Activated T-cell treated with anti-CD3 and anti-CD28 coated beads, Interleukin-2, amount 50 U/mL, for 1 hour (primary cell): Measurements from ENCODE around the gene MSH4.
"Not testable (repeated sequence)": the region's sequence is repeated elsewhere in the genome, so short reads cannot be mapped to it uniquely, and the experiment has no call there.

Experiments used
- DNase-seq: peaks from one replicate; pipeline ENCODE4 v3.0.0-alpha.2; 2020

The MSH4 gene

GRCh38 chr1:75797606-75798216 lies 1.0 kb downstream of the MSH4 start:
- no peak for DNase-seq

DNA sequence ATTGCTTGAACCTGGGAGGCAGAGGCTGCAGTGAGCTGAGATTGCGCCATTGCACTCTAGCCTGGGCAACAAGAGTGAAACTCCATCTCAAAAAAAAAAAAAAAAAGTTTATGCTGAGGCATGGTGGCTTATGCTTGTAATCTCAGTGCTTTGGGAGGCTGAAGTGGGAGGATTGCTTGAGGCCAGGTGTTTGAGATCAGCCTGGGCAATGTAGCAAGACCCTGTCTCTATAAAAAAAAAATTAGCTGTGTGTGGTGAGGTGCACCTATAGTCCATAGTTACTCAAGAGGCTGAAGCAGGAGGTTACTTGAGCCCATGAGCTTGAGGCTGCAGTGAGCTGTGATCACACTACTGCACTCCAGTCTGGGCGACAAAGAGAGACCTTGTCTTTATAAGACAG lies 4.8 kb downstream of the MSH4 start:
- not testable (repeated sequence) for DNase-seq

DNA sequence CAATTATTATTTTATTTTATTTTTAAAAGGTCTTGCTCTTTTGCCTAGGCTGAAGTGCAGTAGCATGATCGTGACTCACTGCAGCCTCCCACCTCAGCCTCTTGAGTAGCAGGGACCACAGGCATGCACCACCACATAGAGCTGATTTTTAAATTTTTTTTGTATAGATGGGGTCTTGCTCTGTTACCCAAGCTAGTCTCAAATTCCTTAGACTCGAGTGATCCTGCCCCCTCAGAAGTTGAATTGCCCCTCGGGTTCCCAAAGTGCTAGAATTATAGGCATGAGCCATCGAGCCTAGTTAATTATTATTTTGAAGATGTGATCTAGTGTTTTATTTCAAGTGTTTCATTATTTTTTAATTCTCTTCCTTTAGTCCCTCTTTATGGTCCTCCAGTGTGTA lies 12.2 kb downstream of the MSH4 start:
- DNase-seq = no peak

DNA sequence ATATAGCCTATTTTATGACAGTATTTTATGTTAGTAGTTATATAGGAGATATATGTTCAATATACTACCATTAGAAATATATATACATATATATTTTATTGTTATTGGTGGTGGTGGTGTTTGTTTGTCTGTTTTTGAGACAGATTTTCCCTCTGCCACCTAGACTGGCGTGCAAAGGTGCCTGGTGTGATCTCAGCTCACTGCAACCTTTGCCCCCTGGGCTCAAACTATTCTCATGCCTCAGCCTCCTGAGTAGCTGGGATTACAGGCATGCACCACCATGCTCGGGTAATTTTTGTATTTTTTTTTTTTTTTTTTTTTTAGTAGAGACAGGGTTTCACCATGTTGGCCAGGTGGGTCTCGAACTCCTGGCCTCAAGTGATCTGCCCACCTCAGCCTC lies 13.4 kb downstream of the MSH4 start:
- not testable (repeated sequence) for DNase-seq

DNA sequence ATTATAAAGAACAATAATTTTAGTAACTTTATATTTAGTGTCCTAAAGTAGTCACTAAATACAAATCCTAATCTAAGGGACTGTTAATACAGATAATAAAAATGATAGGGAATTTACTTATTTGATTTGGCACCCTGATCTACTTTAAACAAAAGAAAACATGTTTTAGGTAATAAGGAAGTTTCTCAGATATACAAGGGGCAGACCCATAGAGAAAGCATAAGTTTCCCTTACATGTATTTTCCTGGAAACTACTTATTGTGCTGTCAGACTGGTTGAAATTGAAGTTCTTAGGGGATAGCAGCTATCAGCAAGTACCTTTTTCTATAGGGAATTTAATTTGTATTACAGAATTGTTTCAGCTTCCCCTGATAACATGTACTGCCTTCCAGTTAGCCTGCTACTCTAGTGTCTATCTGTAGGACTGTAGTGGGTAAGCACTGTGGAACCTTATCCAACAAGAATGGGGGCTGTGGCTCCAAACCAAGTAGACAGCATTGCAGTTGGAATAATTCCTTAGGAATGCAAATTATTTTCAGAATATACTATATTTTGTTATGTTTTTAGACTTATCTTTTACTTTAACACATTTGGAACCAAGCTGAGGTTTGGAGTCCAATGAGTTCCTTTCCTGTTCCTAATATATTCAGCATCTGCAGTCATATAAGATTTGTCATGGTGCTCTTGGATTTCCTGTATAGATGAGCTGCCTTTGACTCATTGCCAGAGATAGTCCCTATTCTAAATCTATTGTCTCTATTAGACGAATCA lies 14.7 kb downstream of the MSH4 start:
- DNase-seq = no peak

DNA sequence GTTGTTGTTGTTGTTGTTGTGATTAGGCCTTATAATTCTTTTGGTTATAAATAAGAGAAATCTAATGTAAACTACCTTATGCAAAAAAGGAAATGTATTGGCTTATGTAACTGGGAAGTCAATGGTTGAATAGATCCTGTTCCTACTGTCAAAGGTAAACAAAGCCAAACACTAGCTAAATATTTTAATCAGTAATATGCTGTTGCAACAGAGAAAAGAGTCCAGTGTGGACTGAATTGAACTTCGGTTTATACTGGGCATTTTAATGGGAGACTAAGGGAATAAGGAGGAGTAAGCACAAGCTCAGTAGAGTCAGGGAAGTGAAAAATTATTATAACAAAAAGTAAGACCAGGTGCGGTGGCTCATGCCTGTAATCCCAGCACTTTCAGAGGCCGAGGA lies 15.4 kb downstream of the MSH4 start:
- no peak for DNase-seq

DNA sequence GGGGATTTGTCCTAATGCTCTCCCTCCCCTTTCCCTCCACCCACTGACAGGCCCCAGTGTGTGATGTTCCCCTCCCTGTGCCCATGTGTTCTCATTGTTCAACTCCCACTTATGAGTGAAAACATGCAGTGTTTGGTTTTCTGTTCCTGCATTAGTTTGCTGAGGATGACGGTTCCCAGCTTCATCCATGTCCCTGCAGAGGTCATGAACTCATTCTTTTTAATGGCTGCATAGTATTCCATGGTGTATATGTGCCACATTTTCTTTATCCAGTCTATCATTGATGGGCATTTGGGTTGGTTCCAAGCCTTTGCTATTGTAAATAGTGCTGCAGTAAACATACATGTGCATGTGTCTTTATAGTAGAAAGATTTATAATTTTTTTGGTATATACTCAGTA lies 26.9 kb downstream of the MSH4 start:
- DNase-seq = not testable (repeated sequence)

GRCh38 chr1:75836528-75837100 lies 39.9 kb downstream of the MSH4 start:
- DNase-seq = no peak

GRCh38 chr1:75838079-75838478 lies 41.4 kb downstream of the MSH4 start:
- DNase-seq = no peak

DNA sequence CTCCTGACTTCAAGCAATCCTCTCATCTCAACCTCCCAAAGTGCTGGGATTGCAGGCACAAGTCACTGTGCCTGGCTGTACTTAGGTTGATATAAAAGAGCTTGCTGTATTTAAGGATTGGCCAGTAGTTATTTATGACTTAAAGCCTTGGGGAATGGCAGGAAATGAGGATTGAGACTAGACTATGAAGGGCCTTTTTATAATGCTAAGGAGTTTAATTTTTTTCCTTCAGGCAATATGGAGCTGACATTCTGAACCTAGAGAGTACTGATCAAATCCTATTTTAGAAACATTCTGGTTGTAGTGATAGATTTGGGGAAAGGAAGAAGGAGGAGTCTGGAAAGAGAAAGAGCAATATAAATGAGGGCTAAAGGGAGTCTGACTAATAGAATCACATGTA lies 44.7 kb downstream of the MSH4 start:
- DNase-seq = no peak

DNA sequence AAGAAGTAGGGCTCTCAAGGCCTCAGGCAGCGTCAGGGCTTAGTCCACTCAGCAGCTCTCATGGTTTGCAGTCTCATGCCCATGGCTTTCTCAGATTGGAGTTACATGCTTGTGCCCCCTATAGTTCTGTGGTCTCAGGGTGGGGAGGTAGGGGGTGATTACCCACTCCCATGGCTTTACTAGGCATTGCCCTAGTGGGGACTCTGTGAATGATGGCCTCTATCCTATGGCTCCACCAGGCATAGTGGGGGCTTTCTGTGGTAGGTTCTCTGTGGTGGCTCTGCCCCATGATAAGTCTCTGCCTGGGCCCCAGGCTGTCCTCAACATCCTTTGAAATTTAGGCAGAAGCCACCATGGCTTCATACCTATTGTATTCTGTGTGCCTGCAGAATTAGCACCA lies 48.9 kb downstream of the MSH4 start:
- no peak for DNase-seq

DNA sequence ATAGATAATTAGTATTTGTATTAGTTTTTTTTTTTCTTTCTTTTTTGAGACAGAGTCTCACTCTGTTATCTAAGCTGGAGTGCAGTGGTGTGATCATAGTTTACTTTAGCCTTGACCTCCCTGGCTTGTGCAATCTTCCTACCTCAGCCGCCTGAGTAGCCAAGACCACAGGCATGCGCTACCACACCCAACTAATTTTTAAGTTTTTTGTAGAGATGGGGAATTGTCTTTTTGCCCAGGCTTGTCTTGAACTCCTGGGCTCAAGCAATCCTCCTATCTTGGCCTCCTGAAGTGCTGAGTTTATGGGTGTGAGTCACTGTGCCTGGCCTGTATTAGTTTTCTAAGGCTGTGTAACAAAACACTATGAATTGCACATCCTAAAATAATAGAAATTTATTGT lies 58.3 kb downstream of the MSH4 start:
- DNase-seq = no peak

DNA sequence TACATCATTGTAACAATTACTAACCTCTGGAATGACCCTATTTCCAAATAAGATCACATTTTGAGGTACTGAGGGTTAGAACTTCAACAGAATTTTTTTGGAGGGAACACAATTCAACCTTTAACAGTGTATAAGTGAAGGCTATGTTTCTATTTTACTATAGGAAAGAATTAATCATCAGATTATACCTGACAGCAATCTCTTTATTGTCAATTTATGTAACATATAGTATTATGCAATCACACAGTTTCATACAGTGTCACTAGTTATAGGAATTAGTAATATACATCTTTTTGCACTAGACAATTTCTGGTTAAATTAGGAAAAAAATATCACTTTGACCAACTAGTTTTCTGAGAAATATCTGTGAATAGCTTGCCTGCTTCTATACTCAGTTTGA lies 59.1 kb downstream of the MSH4 start:
- no peak for DNase-seq

DNA sequence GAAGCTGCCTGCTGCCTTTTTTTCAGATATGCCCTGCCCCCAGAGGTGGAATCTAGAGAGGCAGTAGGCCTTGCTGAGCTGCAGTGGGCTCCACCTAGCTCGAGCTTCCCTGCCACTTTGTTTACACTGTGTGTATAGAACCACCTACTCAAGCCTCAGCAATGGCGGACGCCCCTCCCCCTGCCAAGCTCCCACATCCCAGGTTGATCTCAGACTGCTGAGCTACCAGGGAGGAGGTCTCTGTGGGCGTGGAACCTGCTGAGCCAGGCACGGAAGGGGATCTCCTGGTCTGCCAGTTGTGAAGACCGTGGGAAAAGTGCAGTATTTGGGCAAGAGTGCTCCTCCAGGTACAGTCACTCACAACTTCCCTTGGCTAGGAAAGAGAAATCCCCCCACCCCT lies 65.1 kb downstream of the MSH4 start:
- no peak for DNase-seq

- DNase-seq = no peak
These were observed 74.3 kb downstream of the MSH4 start for GRCh38 chr1:75870951-75871350.

GRCh38 chr1:75879985-75880384 lies 83.3 kb downstream of the MSH4 start:
- DNase-seq = no peak

- DNase-seq = no peak
These were observed 87.8 kb downstream of the MSH4 start for GRCh38 chr1:75884437-75884836.

GRCh38 chr1:75901371-75901770 lies 104.7 kb downstream of the MSH4 start:
- no peak for DNase-seq

- no peak for DNase-seq
These were observed 112.1 kb downstream of the MSH4 start for GRCh38 chr1:75908717-75909152.

DNA sequence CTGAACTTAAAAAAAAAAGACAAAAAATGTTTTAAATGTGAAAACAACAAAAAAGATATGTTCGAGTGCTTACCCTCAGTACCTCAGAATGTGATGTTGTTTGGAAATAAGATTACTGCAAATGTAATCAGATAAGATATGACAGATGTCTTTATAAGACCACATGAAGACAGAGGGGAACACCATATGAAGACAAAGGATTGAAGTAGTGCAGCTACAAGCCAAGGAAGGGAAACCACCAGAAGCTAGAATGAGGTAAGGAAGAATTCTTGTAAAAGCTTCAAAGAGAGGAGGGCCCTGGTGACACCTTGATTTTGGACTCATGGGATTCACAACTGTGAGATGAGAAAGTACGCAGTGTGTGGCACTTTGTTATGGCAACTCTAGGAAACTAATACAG lies 120.2 kb downstream of the MSH4 start:
- DNase-seq = no peak

GRCh38 chr1:75922698-75923097 lies 126.0 kb downstream of the MSH4 start:
- DNase-seq = no peak

- DNase-seq = no peak
These were observed 135.6 kb downstream of the MSH4 start, which contains the start of gene ASB17 for GRCh38 chr1:75932304-75932703. Gene ASB17 (minus strand): TSS chr1:75932404. CDS start chr1:75932291, 113 bp downstream.

DNA sequence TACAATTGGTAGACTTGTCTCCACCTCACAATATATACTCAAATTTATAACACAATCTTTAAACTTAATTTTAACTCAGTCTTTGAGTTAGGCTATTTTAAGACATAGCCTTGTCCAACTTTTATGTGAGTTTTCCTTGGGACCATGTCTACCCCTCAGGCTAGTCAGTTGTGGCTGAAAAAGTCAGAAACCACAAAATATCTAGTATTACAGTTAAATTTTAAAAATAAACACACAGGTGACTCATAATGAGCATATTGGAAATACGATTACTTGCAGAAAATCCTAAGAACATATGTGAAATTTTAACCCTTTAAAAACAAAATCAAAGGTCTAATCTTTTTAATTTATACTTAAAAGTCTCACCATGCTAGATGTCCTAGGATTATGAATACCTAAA lies 140.4 kb downstream of the MSH4 start:
- no peak for DNase-seq

GRCh38 chr1:75943037-75943436 lies 146.4 kb downstream of the MSH4 start:
- not testable (repeated sequence) for DNase-seq
